ENCODE data around the gene DDX21.
"Not testable (repeated sequence)": the region's sequence is repeated elsewhere in the genome, so short reads cannot be mapped to it uniquely, and the experiment has no call there.

The DDX21 gene

DNA sequence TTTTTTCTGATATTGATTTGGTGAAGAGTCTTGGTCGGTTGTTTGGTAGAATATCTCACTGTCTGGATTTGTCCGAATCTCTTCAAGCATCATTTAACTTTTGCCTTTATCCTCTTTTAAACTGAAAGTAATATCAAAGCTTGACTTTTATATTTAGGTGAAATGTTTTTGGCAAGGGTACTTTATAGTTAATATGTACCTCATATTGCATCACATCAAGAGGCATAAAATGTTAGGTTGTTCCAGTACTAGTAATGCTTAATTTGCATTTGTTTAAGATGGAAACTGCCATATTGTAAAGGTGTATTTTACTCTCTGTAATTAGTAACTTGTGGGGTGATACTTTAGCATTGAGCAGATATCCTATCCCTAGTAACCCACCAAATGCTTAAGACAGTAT is 17.1 kb upstream of the DDX21 start:
- H3K4me3 ChIP-seq (replicated peaks in 1 of 2; ENCODE audit: low read depth in 2 of 2, low read length in 2 of 2): no peak overlapping the region
- no peak for DNase-seq (ENCODE audit: low read depth in 2 of 2)
- TF ChIP-seq, protein P1, sequence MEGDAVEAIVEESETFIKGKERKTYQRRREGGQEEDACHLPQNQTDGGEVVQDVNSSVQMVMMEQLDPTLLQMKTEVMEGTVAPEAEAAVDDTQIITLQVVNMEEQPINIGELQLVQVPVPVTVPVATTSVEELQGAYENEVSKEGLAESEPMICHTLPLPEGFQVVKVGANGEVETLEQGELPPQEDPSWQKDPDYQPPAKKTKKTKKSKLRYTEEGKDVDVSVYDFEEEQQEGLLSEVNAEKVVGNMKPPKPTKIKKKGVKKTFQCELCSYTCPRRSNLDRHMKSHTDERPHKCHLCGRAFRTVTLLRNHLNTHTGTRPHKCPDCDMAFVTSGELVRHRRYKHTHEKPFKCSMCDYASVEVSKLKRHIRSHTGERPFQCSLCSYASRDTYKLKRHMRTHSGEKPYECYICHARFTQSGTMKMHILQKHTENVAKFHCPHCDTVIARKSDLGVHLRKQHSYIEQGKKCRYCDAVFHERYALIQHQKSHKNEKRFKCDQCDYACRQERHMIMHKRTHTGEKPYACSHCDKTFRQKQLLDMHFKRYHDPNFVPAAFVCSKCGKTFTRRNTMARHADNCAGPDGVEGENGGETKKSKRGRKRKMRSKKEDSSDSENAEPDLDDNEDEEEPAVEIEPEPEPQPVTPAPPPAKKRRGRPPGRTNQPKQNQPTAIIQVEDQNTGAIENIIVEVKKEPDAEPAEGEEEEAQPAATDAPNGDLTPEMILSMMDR (IDR thresholded peaks at IDR 0.05; ENCODE audit: low read depth, low read length): no peak

DNA sequence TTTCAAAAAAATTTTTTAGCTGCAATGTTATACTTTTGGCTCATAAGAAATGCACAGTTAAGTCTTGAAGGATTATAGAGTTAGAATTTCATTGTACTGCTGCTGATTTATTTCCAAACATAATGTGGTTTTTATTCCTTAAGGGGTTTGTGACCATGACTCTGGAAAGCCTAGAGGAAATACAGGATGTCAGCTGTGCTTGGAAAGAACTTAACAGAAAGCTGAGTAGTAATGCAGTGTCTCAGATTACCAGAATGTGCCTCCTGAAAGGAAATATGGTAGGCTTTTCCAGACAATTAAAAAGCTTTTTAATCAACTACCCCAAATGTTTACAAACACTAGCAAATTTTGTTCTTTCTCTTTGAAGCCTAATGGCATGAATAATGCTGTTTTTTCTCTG is 15.1 kb upstream of the DDX21 start:
- not testable (repeated sequence) for DNase-seq (ENCODE audit: low read depth in 2 of 2); H3K4me3 ChIP-seq (replicated peaks in 1 of 2; ENCODE audit: low read depth in 2 of 2, low read length in 2 of 2)

DNA sequence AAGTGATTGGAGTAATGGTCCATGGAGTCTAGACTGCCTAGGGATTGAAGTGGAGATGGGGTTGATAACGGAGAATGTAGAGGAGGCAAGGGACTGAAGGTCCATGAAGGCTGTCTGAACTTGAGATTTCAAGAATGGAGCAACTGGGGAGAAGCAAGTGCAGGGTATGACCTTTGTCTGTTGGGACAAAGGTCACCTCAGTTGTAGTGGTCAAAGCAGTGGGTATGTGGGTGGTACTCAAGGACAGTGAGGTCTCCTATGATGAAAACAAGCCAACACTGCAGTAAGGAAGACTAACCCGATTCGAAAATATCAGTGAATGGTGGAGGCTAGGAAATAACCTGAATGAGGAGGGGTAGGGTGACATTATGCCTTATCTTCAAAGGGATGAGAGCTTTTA is 5.4 kb upstream of the DDX21 start:
- no peak overlapping the region for H3K4me3 ChIP-seq (replicated peaks in 1 of 2; ENCODE audit: low read depth in 2 of 2, low read length in 2 of 2)
- DNase-seq (ENCODE audit: low read depth in 2 of 2): no peak
- TF ChIP-seq, protein P1 (IDR thresholded peaks at IDR 0.05; ENCODE audit: low read depth, low read length): no peak

DNA sequence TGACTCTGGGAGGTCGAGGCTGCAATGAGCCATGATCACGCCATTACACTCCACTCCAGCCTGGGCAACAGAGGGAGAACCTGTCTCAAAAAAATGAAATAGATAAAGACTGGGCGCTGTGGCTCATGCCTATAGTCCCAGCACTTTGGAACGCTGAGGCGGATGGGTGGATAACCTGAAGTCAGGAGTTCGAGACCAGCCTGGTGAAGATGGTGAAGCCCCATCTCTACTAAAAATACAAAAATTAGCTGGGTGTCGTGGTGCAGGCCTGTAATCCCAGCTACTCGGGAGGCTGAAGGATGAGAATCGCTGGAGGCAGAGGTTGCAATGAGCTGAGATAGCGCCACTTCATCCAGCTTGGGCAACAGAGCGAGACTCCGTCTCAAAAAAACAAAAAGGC is 1.1 kb upstream of the DDX21 start:
- DNase-seq (ENCODE audit: low read depth in 2 of 2): no peak
- TF ChIP-seq, protein P1 (IDR thresholded peaks at IDR 0.05; ENCODE audit: low read depth, low read length): no peak
- peak overlapping the region in 1 of 2 donors; percentile 98 for H3K4me3 ChIP-seq (replicated peaks in 1 of 2; ENCODE audit: low read depth in 2 of 2, low read length in 2 of 2)

DNA sequence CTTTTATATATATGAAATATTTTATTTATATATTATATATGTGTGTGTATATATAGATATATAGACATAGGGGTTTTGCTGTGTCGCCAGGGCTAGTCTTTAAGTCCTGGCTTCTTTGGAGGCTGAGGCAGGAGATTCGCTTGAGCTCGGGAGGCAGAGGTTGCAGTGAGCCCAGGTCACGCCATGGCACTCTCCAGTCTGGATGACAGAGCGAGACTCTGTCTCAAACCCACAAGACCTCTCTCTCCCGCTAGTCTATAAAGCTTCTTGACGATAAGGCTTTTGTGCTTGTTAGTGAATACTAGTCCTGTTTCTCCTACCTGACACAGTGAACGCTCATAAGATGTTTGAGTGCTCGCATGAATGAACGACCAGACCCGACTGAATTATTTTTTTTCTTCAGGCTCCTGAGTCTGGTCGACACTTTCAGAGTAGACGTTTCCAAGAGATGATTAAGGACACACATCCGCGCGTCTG is 577 bp upstream of the DDX21 start:
- H3K4me3 ChIP-seq (replicated peaks in 1 of 2; ENCODE audit: low read depth in 2 of 2, low read length in 2 of 2): peak overlapping the region; percentile 98 to 99
- TF ChIP-seq, protein P1 (IDR thresholded peaks at IDR 0.05; ENCODE audit: low read depth, low read length): no peak
- no peak for DNase-seq (ENCODE audit: low read depth in 2 of 2)

DNA sequence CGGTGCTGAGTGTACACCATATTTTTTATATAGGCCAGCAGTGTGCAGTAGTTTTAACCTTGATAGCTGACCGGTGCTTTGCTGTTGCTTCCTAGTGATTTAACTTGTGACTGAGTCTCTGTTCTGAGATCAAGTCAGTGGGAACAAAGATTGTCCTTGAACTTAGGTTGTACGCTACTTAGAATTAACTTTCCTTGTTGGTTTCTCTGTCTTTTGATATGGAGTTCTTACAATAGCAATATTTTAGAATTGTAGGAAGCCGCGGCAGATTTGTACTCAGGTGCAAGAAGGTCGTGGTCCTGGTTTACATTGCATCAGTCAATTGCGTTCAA is 1.3 kb downstream of the DDX21 start:
- DNase-seq (ENCODE audit: low read depth in 2 of 2): no peak
- TF ChIP-seq, protein P1 (IDR thresholded peaks at IDR 0.05; ENCODE audit: low read depth, low read length): no peak
- H3K4me3 ChIP-seq (replicated peaks in 1 of 2; ENCODE audit: low read depth in 2 of 2, low read length in 2 of 2): peak overlapping the region; percentile 98 to 99

DNA sequence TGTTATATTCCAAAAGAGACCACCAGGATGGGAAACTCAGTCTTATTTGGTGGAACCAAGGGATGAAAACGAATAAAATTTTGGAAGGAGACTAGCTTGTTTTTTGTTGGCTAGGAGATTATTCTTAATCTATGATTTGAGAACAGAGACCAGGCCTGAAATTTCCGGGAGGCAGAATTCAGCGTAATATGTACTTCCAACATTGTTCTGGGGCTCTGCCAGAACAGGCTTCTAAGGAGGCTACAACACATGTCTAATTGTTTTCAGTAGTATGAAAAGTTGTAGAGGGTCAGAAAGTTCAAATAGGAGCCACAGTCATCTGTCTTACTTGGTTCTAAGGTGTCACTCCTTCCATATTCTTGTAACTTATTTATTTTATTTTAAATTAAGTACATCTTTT is 1.7 kb downstream of the DDX21 start:
- TF ChIP-seq, protein P1 (IDR thresholded peaks at IDR 0.05; ENCODE audit: low read depth, low read length): no peak
- H3K4me3 ChIP-seq (replicated peaks in 1 of 2; ENCODE audit: low read depth in 2 of 2, low read length in 2 of 2): peak overlapping the region; percentile 98 to 99
- peak; percentile 29 to 51 for DNase-seq (ENCODE audit: low read depth in 2 of 2)

All from cardiac fibroblast (primary cell).